ENCODE measurements around the gene ZSCAN12.

The ZSCAN12 gene

DNA sequence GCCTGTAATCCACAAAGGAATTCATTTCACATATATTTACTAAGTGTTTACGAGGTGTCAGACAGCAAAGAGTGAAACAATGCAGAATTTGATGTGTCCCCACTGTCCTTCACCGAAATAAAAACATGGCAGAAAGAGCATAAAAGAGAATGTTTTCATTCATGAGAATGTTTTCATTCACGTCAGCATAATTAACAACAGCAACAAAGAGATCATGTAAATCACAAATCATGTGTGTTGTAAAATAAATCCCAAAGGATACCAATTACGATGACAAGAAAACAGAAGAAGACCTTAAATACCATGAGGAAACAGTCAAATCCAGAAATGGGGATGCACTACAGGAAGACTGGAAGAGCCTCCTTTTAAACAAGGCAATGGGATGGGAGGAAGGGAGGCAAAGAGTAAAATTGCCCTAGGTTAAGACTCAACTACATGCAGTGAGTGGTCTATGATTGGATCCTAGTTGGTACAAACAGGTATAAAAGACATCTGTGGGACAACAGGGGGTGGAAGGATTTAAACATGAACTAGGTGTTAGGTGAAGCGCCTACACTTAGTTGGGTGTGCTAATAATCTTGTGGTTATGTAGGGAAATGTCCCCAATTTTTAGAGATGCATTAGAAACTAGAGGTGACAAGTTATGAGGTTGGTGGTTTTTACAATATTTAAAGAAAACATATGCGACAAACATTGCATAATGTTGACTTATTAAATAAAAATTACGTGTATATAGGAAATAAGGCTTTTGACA, 65.1 kb downstream of the ZSCAN12 start:
- DNase-seq (ENCODE audit: extremely low spot score, insufficient read length, low read depth) (no peak), FAIRE-seq (no peak)

DNA sequence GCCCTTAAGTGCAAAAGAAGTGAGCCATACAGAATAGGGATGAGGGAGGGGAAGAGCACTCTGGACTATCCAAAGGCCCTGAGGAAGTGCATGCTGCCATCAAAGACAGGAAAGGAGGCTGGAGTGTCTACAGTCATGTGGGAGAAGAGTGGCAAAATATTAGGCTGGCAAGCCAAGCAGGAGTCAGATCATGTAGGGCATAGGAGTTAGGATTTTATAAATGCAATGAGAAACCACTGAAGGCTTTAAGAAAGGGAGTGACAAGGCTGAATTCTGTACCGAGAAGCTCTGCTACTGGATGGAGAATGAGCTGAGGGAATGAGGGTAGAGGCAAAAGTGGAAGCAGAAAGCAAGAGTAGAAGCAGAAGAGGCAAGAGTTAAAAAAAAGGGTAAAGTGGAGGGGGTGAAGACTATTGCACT, 65.9 kb downstream of the ZSCAN12 start:
- FAIRE-seq (no peak), DNase-seq (ENCODE audit: extremely low spot score, insufficient read length, low read depth) (no peak)

DNA sequence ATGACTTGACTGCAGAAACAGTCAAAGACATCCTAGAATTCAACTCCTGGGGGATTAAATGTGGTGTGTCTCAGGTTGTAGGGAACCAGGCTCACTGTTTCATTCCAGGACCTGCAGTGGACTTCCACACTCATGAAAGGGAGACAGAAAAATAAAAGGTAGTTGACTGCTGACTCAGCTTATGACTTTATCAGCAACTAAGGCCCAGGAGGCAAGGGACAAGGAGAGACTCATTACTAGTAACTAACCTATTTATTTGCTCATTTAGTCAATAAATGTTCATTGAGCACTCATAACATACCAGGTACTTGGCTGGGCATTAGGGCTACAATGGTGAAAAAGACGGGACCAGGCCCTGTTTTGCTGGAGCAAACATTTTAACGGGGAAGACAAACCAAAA, 66.5 kb downstream of the ZSCAN12 start:
- FAIRE-seq, result no peak
- DNase-seq (ENCODE audit: extremely low spot score, insufficient read length, low read depth), result no peak

DNA sequence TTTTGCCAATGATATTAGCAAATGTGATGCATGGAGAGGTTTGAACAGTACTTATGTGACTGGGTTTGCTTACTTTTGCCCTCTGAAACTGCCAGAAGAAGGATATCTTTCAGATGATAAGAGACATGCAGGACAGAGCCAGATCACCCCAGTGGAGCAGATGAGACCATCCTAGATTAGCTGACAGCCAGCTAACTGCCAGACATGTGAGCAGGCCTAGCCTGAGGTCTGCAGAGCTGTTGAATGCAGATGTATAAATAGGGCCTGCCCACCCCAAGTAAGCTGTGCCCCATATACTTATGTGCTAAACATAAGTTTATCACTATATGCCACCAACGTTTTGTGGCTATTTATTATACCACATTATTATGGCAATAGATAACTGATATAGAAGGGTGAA, 69.5 kb downstream of the ZSCAN12 start:
- no peak for FAIRE-seq
- DNase-seq (ENCODE audit: extremely low spot score, insufficient read length, low read depth), result no peak

Data from GM18507 (cell line).